ENCODE measurements around the gene RNLS. TPM values are rescaled to one million over a fixed set of nuclear protein-coding genes. Genes with fewer than 3 reads are reported as not detected.
A peak's percentile ranks its signal among the peaks of the same experiment; 100 is the strongest.

Gene RNLS
- total and polyA plus RNA-seq, 2 donors from 2014 or later, result 19.5 to 21.1 TPM

GRCh38 chr10:88379575-88379974 lies 203.5 kb downstream of the RNLS start:
- no peak for TF ChIP-seq CTCF (IDR thresholded peaks at IDR 0.05; ENCODE audit: borderline replicate concordance, extremely low read depth, insufficient read depth)
- H3K27ac ChIP-seq (ENCODE audit: low read depth in 2 of 2, low read length in 2 of 2), result no peak overlapping the region
- no peak for DNase-seq
- intact Hi-C loops (cut with DNase I), result no loop called here
- H3K9ac ChIP-seq (ENCODE audit: low read length in 3 of 3), result no peak overlapping the region
- no peaks in the 10 kb centered on the region for H3K36me3 ChIP-seq (ENCODE audit: control insufficient read depth in 2 of 3, insufficient read depth in 3 of 3, low read length in 3 of 3)
- H3K27me3 ChIP-seq (ENCODE audit: control insufficient read depth, insufficient read depth, low read length), result no peaks in the 10 kb centered on the region
- no peak overlapping the region for H3K4me3 ChIP-seq (ENCODE audit: low read length in 3 of 3)
- FAIRE-seq, result no peak
- H3K9me3 ChIP-seq (ENCODE audit: control insufficient read depth in 2 of 3, insufficient read depth in 1 of 3, low read length in 3 of 3), result no peaks in the 10 kb centered on the region
- H3K4me1 ChIP-seq (ENCODE audit: control insufficient read depth in 2 of 3, insufficient read depth in 2 of 3, low read depth in 1 of 3, low read length in 3 of 3), result peaks cover 0 to 6% (median under 1%) of the 10 kb centered on the region in 3 donors

- Histone ChIP-seq H3K27ac (ENCODE audit: low read depth in 2 of 2, low read length in 2 of 2) (no peak overlapping the region), H3K27me3 (ENCODE audit: control insufficient read depth, insufficient read depth, low read length) (no peaks in the 10 kb centered on the region), H3K4me1 (ENCODE audit: control insufficient read depth in 2 of 3, insufficient read depth in 2 of 3, low read depth in 1 of 3, low read length in 3 of 3) (no peaks in the 10 kb centered on the region), H3K9me3 (ENCODE audit: control insufficient read depth in 2 of 3, insufficient read depth in 1 of 3, low read length in 3 of 3) (no peaks in the 10 kb centered on the region), H3K36me3 (ENCODE audit: control insufficient read depth in 2 of 3, insufficient read depth in 3 of 3, low read length in 3 of 3) (no peaks in the 10 kb centered on the region), H3K9ac (ENCODE audit: low read length in 3 of 3) (no peak overlapping the region), H3K4me3 (ENCODE audit: low read length in 3 of 3) (no peak overlapping the region)
- DNase-seq (no peak), FAIRE-seq (peak; percentile 39)
- TF ChIP-seq CTCF (IDR thresholded peaks at IDR 0.05; ENCODE audit: borderline replicate concordance, extremely low read depth, insufficient read depth), result no peak
- intact Hi-C loops (cut with DNase I), result no loop called here
These were observed 205.6 kb downstream of the RNLS start for GRCh38 chr10:88377510-88377909.

DNA sequence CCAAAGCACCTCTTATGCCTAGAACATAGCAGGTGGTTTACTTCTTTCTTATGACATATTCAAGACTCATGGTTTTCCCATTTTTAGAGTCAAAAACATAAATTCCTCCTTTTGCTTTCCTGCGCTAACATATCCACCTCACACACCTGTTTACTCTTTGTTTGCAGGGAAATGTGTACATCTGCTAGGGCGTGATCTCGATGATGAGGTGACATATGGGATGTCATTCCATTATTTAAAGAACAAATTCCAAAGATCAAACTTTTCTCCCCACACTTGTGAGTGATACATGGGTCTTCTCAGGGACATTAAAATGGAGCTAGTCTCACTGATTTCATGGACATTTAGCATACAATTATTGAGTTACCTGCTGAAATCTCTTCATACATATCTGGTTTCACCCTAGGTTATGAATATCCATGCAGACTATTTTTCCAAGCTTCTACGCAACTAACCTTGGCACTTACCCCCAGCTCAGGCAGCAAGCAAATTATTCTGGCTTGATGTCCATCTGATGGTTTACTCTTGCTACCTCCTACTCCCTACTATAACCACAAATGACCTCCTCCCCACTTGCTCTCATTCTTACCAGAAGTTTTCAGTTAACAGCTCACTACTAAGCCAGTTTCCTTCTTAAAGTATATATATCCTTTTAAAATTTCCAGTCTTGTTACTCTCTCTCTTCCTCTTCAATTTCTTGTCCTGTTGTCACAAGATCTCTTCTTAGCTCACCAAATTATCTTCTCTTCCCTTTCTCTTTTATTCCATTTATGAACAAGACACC lies 208.5 kb downstream of the RNLS start:
- FAIRE-seq, result no peak

More for the DNA sequence above, 208.5 kb downstream of the RNLS start:
- H3K36me3 ChIP-seq (ENCODE audit: control insufficient read depth in 2 of 3, insufficient read depth in 3 of 3, low read length in 3 of 3), result no peaks in the 10 kb centered on the region
- intact Hi-C loops (cut with DNase I), result no loop called here
- no peak overlapping the region for H3K4me3 ChIP-seq (ENCODE audit: low read length in 3 of 3)
- H3K9ac ChIP-seq (ENCODE audit: low read length in 3 of 3), result no peak overlapping the region
- H3K27me3 ChIP-seq (ENCODE audit: control insufficient read depth, insufficient read depth, low read length), result no peaks in the 10 kb centered on the region
- no peak for DNase-seq
- H3K9me3 ChIP-seq (ENCODE audit: control insufficient read depth in 2 of 3, insufficient read depth in 1 of 3, low read length in 3 of 3), result no peaks in the 10 kb centered on the region
- no peaks in the 10 kb centered on the region for H3K4me1 ChIP-seq (ENCODE audit: control insufficient read depth in 2 of 3, insufficient read depth in 2 of 3, low read depth in 1 of 3, low read length in 3 of 3)
- no peak overlapping the region for H3K27ac ChIP-seq (ENCODE audit: low read depth in 2 of 2, low read length in 2 of 2)
- no peak for TF ChIP-seq CTCF (IDR thresholded peaks at IDR 0.05; ENCODE audit: borderline replicate concordance, extremely low read depth, insufficient read depth)
